A172 (cell line): ENCODE measurements around the gene RAD51B. TPM values are rescaled to one million over a fixed set of nuclear protein-coding genes. Genes with fewer than 3 reads are reported as not detected.
"Not testable (repeated sequence)": the region's sequence is repeated elsewhere in the genome, so short reads cannot be mapped to it uniquely, and the experiment has no call there.

ENCODE experiments used
- DNase-seq: peaks from one replicate; pipeline ENCODE4 v3.0.0-alpha.2; 2015; ENCODE audit warnings: low spot score
- total RNA-seq: library from RNA; depleted of rRNA; stranded (reverse); fragments of >200 nt; shearing (Covaris generic); gene quantifications from 2 replicates; pipeline ENCODE4 v1.2.3, GENCODE V29; 2014

Gene RAD51B
- total RNA-seq, 1 experiment from 2014 or later, result 17.6 TPM

GRCh38 chr14:68174446-68174845 is 354.9 kb downstream of the RAD51B start:
- DNase-seq, result no peak

DNA sequence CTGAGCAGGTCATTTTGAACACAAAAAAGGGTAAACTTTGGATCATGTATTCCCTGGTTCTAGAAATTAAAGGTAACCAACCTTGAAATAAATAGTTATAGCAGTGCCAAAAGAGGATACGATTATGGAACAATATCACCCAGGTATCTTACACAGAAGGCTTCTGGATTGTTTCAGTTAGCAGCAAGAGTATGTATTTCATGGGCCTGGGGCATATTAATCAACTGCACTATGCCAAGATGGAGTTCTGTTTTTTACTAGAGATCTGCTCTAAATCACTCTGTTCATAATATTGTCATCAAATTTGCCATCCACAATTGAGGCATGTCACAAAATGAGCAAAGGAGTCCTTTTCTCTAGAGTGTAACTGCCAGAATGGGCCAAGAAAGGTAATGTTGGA is 357.1 kb downstream of the RAD51B start:
- no peak for DNase-seq

GRCh38 chr14:68177728-68178127 is 358.1 kb downstream of the RAD51B start:
- DNase-seq, result no peak

DNA sequence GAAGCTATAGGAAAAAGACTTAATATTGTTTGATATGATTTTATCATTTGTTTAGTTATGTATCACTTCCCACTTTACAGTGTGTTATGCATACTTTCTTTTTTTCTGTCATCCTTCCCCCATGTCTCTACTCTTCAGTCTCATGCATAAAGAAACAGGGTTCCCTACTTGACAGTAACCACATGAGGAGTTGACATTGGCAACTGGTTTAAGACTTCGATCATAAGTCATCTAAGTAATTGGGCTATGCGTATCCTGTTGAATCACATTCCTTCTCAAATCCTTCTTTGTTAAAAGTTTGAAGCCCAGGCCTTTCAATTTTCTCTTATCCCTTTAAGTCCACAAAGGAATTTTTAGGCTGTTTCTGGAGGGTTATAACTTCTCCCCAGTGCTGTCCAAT is 358.7 kb downstream of the RAD51B start:
- DNase-seq, result no peak

- peak; percentile 42 for DNase-seq
Observed at GRCh38 chr14:68181519-68182326, 362.1 kb downstream of the RAD51B start.

- DNase-seq, result no peak
Observed at GRCh38 chr14:68182492-68182891, 362.9 kb downstream of the RAD51B start.

DNA sequence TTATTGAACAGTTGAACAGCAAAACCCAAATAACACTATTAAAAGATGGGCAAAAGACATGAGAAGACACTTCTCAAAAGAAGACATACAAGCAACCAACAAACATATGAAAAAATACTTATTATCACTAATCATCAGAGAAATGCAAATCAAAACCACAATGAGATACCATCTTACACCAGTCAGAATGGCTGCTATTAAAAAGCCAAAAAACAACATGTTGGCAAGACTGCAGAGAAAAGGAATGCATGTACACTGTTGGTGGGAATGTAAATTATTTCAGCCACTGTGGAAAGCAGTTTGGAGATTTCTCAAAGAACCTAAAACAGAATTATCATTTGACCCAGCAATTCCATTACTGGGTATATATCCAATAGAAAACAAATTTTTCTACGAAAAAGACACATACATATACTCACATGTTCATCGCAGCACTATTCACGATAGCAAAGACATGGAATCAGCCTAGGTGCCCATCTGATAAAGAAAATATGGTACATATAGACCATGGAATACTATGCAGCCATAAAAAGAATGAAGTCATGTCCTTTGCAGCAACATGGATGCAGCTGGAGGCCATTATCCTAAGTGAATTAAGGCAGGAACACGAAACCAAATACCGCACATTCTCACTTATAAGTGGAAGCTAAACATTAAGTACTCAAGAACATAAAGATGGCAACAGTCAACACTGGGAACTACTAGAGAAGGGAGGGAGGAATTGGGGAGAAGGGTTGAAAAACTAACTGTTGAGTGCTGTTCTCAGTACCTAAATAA is 367.1 kb downstream of the RAD51B start:
- DNase-seq, result not testable (repeated sequence)

GRCh38 chr14:68188174-68188573 is 368.6 kb downstream of the RAD51B start:
- DNase-seq, result no peak

GRCh38 chr14:68190032-68190431 is 370.5 kb downstream of the RAD51B start:
- no peak for DNase-seq

GRCh38 chr14:68191567-68192321 is 372.2 kb downstream of the RAD51B start:
- DNase-seq, result peak; percentile 71

DNA sequence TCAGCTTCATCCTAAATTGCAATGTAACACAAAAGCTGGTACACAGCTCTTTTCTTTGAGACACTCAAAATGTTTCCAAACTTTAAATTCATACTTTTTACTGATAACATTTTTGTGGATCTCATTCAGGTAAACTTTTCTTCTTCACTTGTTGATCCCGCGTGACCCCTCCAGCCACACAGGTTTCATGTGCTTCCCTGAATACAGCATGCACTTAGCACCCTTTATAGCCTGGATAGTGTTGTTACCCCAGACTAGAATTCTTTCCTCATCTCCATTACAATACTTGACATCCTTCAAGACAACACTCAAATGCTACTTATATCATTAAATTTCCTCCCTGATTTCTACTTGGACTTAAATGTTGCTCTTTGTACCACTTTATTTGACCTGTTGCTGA is 373.4 kb downstream of the RAD51B start:
- no peak for DNase-seq

DNA sequence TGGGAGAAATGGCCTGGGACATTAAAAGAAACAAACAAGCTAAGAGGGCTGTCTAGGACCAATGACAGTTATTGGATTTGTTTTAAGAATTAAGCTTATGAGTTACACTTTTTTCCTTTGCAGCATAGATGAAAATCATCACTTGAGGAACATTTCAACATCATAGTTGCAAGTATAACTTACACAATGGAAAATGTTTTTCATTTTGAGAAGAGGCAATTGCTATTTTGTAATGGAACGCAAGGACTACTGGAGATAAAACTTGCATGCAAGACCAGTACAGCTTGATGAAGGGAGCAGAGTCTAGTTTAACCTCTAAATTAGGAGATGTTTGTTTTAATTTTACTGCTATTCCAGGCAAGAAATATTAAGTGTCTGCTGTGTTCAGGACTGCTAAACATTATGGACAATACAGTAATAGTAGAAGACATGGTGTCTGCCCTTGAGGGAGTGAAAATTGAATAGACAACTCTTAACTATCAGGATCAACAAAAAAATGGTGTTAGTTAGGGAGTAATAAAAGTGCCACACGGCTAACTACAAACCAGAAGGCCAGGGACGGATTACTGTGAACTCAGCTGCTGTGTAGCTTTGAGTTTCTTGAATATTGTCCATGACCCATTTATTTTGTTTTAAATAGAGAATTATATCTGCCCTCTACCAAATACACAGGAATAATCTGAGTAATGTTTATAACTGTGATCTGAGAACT is 374.5 kb downstream of the RAD51B start:
- no peak for DNase-seq

DNA sequence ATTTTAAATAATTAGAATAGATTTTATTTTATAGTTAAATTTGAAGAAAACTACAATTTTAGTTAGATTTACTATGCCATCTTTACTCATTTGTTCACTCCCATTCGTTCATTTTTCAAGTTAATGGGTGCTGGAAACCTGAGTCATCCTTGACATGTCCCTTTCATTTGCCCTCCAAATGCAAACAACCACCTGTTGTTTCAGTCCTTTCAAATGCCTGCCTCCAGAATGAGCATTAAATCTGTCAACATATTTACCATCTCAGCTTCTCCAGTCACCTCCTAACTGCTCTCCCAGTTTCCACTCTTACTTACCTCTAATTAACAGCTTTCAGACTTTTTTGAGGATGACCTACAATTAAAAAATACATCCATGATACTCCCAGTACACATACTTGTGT is 375.5 kb downstream of the RAD51B start:
- DNase-seq, result peak; percentile 35

GRCh38 chr14:68198713-68199495 is 379.3 kb downstream of the RAD51B start:
- DNase-seq, result no peak

DNA sequence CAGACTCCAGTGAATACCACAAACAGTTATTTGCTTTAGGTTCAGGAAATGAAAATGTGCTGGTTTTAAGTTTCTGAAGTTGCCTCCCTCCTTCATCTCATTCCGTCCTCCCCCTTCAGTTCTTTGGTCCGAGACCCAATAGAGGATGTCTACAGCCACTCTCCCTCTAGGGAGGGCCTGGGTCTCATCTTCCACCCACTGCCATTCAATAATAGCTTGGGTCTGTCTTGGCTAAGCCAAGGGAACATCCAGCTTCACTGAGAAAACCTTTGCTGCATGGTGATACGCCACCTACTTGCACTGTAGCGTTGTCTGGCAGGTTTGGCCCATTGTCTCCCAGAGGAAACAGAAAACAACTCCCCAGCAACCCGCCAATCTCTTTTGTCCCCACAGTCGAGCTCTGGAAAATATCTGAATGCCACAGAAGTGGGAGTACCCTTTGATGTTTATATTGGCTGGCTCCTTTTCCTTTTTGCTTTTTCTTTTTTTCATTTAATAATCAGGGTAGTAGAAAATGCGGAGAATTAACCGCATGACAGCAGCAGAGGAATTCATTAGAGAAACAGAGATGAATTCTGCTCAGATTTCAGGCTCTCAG is 380.1 kb downstream of the RAD51B start:
- peak; percentile 60 for DNase-seq

DNA sequence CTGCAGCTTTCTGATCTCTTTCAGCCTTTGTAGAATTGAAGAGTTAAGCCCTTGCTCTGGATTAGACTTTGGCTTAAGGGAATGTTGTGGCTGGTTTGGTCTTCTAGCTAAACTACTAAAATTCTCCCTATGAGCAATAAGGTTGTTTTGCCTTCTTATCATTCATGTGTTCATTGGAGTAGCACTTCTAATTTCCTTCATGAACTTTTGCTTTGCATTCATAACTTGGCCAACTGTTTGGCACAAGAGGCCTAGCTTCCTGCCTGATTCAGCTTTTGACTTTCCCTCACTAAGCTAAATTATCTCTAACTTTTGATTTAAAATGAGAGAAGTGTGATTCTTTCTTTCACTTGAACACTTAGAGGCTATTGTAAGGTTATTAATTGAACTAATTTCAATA is 384.3 kb downstream of the RAD51B start:
- DNase-seq, result no peak

- DNase-seq, result no peak
Observed at GRCh38 chr14:68208218-68208617, 388.6 kb downstream of the RAD51B start.

GRCh38 chr14:68208626-68209317 is 389.2 kb downstream of the RAD51B start:
- no peak for DNase-seq

- DNase-seq, result peak; percentile 86
Observed at GRCh38 chr14:68210729-68211299, 391.2 kb downstream of the RAD51B start.
